ENCODE measurements around the gene ANKRD27. TPM values are rescaled to one million over a fixed set of nuclear protein-coding genes. Genes with fewer than 3 reads are reported as not detected.

ANKRD27 gene
- total RNA-seq, 1 experiment from 2014 or later, result 48.5 TPM

DNA sequence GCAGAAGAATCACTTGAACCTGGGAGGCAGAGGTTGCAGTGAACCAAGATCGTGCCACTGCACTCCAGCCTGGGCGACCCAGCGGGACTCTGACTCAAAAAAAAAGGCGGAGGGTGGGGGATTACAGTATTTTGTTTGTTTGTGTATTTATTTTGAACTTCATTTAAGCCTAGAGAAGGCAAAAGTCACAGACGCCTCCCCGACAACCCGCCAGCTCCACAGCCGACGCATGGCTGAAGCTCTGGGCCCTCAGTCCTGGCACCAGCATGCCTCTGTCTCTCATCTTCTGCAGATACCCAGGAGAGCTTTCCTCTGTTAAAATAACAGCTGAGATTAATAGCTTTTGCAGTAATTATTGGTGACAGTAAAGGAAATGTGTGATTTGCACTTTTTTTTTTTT lies 111.2 kb downstream of the ANKRD27 start:
- Histone ChIP-seq H3K36me3 (no peaks in the 10 kb centered on the region), H3K27me3 (no peaks in the 10 kb centered on the region), H3K9me3 (no peaks in the 10 kb centered on the region), H3K4me3 (no peak overlapping the region)
- no peak for DNase-seq

DNA sequence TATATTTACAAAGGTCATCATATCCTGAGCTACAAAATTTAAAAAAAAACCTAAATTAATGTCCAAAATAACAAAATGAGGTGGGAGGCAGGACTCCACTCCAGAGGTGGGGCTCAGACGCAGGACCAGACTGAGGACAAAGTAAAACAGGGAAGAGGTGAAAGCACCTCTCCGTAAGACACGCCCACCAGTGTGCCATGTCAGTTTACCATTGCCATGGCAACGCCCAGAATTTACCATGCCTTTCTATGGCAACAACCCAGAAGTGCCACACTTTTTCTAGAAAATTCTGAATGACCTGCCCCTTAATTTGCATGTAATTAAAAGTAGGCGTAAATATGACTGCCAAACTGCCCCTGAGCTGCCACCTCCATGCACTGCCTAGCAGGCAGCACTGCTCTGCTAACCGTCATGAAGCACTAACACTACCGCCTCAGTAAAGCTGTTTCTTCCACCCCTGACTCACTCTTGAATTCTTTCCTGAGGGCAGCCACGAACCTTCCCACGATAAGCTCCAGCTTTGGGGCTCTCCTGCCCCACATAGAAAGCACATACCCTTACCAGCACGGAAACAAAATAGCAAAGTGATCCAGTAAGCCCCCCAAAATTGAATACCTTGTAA lies 116.3 kb downstream of the ANKRD27 start:
- Histone ChIP-seq H3K4me3 (no peak overlapping the region), H3K36me3 (no peaks in the 10 kb centered on the region), H3K27me3 (peaks cover 8% of the 10 kb centered on the region; the same call in 1 of the 2 replicates), H3K9me3 (no peaks in the 10 kb centered on the region)
- DNase-seq, result no peak

DNA sequence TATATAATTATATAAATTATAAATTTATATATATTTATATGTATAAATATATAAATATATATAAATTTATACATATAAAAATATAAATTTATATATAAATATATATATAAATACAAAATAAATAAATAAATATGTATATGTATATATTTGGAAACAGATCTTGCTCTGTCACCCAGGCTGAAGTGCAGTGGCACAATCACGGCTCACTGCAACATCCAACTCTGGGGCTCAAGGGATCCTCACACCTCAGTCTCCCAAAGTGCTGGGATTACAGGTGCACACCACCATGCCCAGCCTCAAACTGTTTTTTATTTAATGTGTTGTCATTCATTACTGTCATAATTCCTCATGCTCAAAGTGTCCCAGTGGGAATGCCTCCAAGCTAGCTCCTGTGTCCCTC lies 119.2 kb downstream of the ANKRD27 start:
- Histone ChIP-seq H3K27me3 (peaks cover 8% of the 10 kb centered on the region; the same call in 1 of the 2 replicates), H3K4me3 (no peak overlapping the region), H3K9me3 (no peaks in the 10 kb centered on the region), H3K36me3 (no peaks in the 10 kb centered on the region)
- DNase-seq, result no peak

DNA sequence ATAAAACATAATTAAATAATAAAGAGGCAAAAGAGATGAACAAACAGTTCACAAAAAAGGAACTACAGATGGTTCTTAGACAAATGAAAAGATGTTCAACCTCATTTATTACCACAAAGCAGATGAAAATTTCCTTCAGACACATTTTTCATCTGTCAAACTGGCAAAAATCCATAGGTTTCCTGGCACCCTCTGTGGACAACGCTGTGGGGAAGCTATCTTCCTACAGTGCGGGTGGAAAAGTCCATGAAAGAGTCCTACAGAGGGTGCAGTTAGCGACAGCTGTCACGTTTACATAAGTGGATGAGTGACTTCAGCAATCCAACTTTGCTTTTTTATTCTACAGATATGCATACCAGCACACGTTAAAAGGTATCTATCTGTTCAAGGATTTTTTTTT lies 124.3 kb downstream of the ANKRD27 start:
- H3K9me3 ChIP-seq, result no peaks in the 10 kb centered on the region
- DNase-seq, result no peak
- H3K4me3 ChIP-seq, result no peak overlapping the region
- H3K36me3 ChIP-seq, result no peaks in the 10 kb centered on the region
- no peaks in the 10 kb centered on the region; the same call in 1 of the 2 replicates for H3K27me3 ChIP-seq

Other genes starting within 250 kb of the ANKRD27 start
- 245 and 384 TPM in 2 replicates for gene PDCD5, start 94.0 kb downstream of the ANKRD27 start, total RNA-seq (2014; rRNA removed; shearing (Covaris generic); ENCODE audit: low replicate concordance)
- 0.37 and 1.2 TPM in 2 replicates for gene RGS9BP, start 668 bp upstream of the ANKRD27 start, total RNA-seq (2014; rRNA removed; shearing (Covaris generic); ENCODE audit: low replicate concordance)
- 18.0 and 22.4 TPM in 2 replicates for gene NUDT19, start 16.6 kb upstream of the ANKRD27 start, total RNA-seq (2014; rRNA removed; shearing (Covaris generic); ENCODE audit: low replicate concordance)
- gene TDRD12, start 44.6 kb upstream of the ANKRD27 start, total RNA-seq (2014; rRNA removed; shearing (Covaris generic); ENCODE audit: low replicate concordance), result 0.15 TPM in 1 of 2 replicates, not detected in the other
- not detected in 2 replicates for gene SLC7A9, start 194.6 kb upstream of the ANKRD27 start, total RNA-seq (2014; rRNA removed; shearing (Covaris generic); ENCODE audit: low replicate concordance)